Fibroblast of mammary gland (primary cell): ENCODE data around the gene TCHH.
"Not testable (repeated sequence)": the region's sequence is repeated elsewhere in the genome, so short reads cannot be mapped to it uniquely, and the experiment has no call there.

Experiments
- DNase-seq: peaks from one replicate; pipeline ENCODE4 v3.0.0-alpha.2; 2010; ENCODE audit warnings: low read depth
- H3K4me3 ChIP-seq: 2 replicates; pipeline ENCODE4 v1.5.1; 2011; ENCODE audit warnings: low read depth, mild to moderate bottlenecking, low read length, moderate library complexity; ENCODE audit not compliant: control insufficient read depth
- CTCF ChIP-seq: conservative IDR thresholded peaks from 2 replicates; pipeline ENCODE4 v1.5.1; 2011; ENCODE audit warnings: low read depth, low read length, inconsistent platforms; ENCODE audit not compliant: control insufficient read depth, insufficient read depth

The TCHH gene

GRCh38 chr1:152151646-152152045 lies 36.4 kb upstream of the TCHH start:
- no peak overlapping the region for H3K4me3 ChIP-seq
- no peak for TF ChIP-seq CTCF
- no peak for DNase-seq

DNA sequence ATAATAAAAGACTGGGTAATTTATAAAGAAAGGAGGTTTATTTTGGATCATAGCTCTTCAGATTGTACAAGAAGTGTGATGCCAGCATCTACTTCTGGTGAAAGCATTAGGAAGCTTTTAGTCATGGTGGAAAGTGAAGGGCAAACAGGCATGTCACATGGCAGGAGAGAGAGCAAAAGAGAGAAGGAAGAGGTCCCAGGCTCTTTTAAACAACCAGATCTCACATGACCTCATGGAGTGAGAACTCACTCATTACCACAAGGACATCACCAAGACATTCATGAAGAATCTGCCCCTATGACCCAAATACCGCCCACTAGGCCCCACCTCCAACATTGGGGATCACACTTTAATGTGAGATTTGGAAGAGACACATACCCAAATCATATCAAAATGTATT lies 33.7 kb upstream of the TCHH start:
- DNase-seq = peak; percentile 42
- H3K4me3 ChIP-seq = no peak overlapping the region
- TF ChIP-seq CTCF = no peak

DNA sequence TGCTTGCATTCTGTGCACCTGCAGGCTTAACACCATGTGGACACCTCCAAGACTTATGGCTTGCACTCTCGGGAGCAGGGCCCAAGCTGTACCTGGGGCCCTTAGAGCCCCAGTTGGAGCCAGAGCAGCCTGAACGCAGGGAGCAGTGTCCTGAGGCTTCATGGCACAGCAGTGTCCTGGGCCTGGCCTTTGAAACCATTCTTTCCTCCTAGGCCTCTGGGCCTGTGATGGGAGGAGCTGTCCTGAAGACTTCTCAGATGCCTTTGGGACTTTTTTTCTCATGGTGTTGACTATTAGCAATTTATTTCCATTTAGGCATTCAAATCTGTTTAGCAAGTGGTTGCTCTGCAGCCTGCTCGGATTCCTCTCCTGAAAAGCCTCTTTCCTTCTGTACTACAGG lies 32.8 kb upstream of the TCHH start:
- no peak for DNase-seq
- TF ChIP-seq CTCF = no peak
- no peak overlapping the region for H3K4me3 ChIP-seq

GRCh38 chr1:152145769-152146168 lies 30.5 kb upstream of the TCHH start:
- TF ChIP-seq CTCF = no peak
- H3K4me3 ChIP-seq = no peak overlapping the region
- DNase-seq = no peak

DNA sequence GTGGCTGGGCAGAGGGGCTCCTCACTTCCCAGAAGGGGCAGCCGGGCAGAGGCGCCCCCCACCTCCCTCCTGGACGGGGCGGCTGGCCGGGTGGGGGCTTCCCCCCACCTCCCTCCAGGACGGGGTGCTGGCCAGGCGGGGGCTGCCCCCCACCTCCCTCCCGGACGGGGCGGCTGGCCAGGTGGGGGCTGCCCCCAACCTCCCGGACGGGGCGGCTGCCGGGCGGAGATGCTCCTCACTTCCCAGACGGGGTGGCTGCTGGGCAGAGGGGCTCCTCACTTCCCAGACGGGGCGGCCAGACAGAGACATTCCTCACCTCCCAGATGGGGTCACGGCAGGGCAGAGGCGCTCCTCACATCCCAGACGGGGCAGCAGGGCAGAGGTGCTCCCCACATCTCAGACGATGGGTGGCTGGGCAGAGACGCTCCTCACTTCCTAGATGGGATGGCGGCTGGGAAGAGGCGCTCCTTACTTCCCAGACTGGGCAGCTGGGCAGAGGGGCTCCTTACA lies 29.5 kb upstream of the TCHH start:
- not testable (repeated sequence) for H3K4me3 ChIP-seq, DNase-seq

- TF ChIP-seq CTCF = no peak
- DNase-seq = peak; percentile 19
- no peak overlapping the region for H3K4me3 ChIP-seq
Observed at GRCh38 chr1:152143150-152143887, 28.1 kb upstream of the TCHH start.

- DNase-seq = peak; percentile 80
Observed at GRCh38 chr1:152141971-152142584, 26.8 kb upstream of the TCHH start.

More at GRCh38 chr1:152141971-152142584, 26.8 kb upstream of the TCHH start:
- no peak overlapping the region for H3K4me3 ChIP-seq
- peak; percentile 98 for TF ChIP-seq CTCF
